Stomach (tissue), 4 donors: Measurements from ENCODE around the gene SYNDIG1.

ENCODE experiments used
- POLR2A ChIP-seq, 4 donors: fragments of 450-650 bp; IDR thresholded peaks; one replicate each; pipeline ENCODE4 v1.6.1; 2016; ENCODE audit warnings: antibody characterized with exemption in 4 of 4, control low read depth in 2 of 4, mild to moderate bottlenecking in 1 of 4, moderate library complexity in 1 of 4
- TF ChIP-seq, protein P1 (sequence below), 7 experiments: fragments of 450-650 bp in 4 of 7; fragments of 200-600 bp in 3 of 7; sonication (generic) in 3 of 7; IDR thresholded peaks; one replicate each; pipeline ENCODE4 v1.5.1; 2016 to 2019; ENCODE audit warnings: antibody characterized with exemption in 7 of 7, control low read depth in 2 of 7, mild to moderate bottlenecking in 1 of 7

GRCh38 chr20:24491041-24491756, 21.8 kb downstream of the SYNDIG1 start:
- TF ChIP-seq, protein P1, sequence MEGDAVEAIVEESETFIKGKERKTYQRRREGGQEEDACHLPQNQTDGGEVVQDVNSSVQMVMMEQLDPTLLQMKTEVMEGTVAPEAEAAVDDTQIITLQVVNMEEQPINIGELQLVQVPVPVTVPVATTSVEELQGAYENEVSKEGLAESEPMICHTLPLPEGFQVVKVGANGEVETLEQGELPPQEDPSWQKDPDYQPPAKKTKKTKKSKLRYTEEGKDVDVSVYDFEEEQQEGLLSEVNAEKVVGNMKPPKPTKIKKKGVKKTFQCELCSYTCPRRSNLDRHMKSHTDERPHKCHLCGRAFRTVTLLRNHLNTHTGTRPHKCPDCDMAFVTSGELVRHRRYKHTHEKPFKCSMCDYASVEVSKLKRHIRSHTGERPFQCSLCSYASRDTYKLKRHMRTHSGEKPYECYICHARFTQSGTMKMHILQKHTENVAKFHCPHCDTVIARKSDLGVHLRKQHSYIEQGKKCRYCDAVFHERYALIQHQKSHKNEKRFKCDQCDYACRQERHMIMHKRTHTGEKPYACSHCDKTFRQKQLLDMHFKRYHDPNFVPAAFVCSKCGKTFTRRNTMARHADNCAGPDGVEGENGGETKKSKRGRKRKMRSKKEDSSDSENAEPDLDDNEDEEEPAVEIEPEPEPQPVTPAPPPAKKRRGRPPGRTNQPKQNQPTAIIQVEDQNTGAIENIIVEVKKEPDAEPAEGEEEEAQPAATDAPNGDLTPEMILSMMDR (IDR thresholded peaks at IDR 0.05), result no peak
- no peak for TF ChIP-seq POLR2A (IDR thresholded peaks at IDR 0.05)
